Measurements from ENCODE around the gene GRK3.
A peak's percentile ranks its signal among the peaks of the same experiment; 100 is the strongest.
"Not testable (repeated sequence)": the region's sequence is repeated elsewhere in the genome, so short reads cannot be mapped to it uniquely, and the experiment has no call there.

The GRK3 gene

GRCh38 chr22:25573841-25574240, 9.4 kb downstream of the GRK3 start:
- DNase-seq: no peak

- DNase-seq: no peak
Measured at GRCh38 chr22:25574736-25575135, 10.3 kb downstream of the GRK3 start.

- DNase-seq: not testable (repeated sequence)
Measured at GRCh38 chr22:25575674-25576392, 11.4 kb downstream of the GRK3 start.

- DNase-seq: not testable (repeated sequence)
Measured at GRCh38 chr22:25581452-25581851, 17.0 kb downstream of the GRK3 start.

- DNase-seq: no peak
Measured at GRCh38 chr22:25582946-25583345, 18.5 kb downstream of the GRK3 start.

GRCh38 chr22:25584993-25585392, 20.5 kb downstream of the GRK3 start:
- not testable (repeated sequence) for DNase-seq

- not testable (repeated sequence) for DNase-seq
Measured at GRCh38 chr22:25589664-25590063, 25.2 kb downstream of the GRK3 start.

GRCh38 chr22:25593323-25593722, 28.8 kb downstream of the GRK3 start:
- DNase-seq: not testable (repeated sequence)

- no peak for DNase-seq
Measured at GRCh38 chr22:25598609-25599008, 34.1 kb downstream of the GRK3 start.

- DNase-seq: no peak
Measured at GRCh38 chr22:25602445-25602844, 38.0 kb downstream of the GRK3 start.

- DNase-seq: no peak
Measured at GRCh38 chr22:25602916-25603315, 38.4 kb downstream of the GRK3 start.

- DNase-seq: not testable (repeated sequence)
Measured at GRCh38 chr22:25605146-25605545, 40.7 kb downstream of the GRK3 start.

- DNase-seq: not testable (repeated sequence)
Measured at GRCh38 chr22:25605565-25605964, 41.1 kb downstream of the GRK3 start.

GRCh38 chr22:25611284-25611683, 46.8 kb downstream of the GRK3 start:
- DNase-seq: not testable (repeated sequence)

GRCh38 chr22:25613131-25613530, 48.7 kb downstream of the GRK3 start:
- not testable (repeated sequence) for DNase-seq

- DNase-seq: not testable (repeated sequence)
Measured at GRCh38 chr22:25613558-25613957, 49.1 kb downstream of the GRK3 start.

GRCh38 chr22:25614791-25615190, 50.3 kb downstream of the GRK3 start:
- not testable (repeated sequence) for DNase-seq

GRCh38 chr22:25621986-25622385, 57.5 kb downstream of the GRK3 start:
- peak; percentile 18 for DNase-seq

- DNase-seq: no peak
Measured at GRCh38 chr22:25623310-25623734, 58.8 kb downstream of the GRK3 start.

GRCh38 chr22:25623851-25624250, 59.4 kb downstream of the GRK3 start:
- DNase-seq: no peak

- no peak for DNase-seq
Measured at GRCh38 chr22:25624476-25624875, 60.0 kb downstream of the GRK3 start.

GRCh38 chr22:25625747-25626623, 61.5 kb downstream of the GRK3 start:
- not testable (repeated sequence) for DNase-seq

GRCh38 chr22:25626624-25626990, 62.1 kb downstream of the GRK3 start:
- DNase-seq: no peak

GRCh38 chr22:25627271-25627852, 62.9 kb downstream of the GRK3 start:
- no peak for DNase-seq
